ENCODE results near the gene SMIM36.

SMIM36 gene

DNA sequence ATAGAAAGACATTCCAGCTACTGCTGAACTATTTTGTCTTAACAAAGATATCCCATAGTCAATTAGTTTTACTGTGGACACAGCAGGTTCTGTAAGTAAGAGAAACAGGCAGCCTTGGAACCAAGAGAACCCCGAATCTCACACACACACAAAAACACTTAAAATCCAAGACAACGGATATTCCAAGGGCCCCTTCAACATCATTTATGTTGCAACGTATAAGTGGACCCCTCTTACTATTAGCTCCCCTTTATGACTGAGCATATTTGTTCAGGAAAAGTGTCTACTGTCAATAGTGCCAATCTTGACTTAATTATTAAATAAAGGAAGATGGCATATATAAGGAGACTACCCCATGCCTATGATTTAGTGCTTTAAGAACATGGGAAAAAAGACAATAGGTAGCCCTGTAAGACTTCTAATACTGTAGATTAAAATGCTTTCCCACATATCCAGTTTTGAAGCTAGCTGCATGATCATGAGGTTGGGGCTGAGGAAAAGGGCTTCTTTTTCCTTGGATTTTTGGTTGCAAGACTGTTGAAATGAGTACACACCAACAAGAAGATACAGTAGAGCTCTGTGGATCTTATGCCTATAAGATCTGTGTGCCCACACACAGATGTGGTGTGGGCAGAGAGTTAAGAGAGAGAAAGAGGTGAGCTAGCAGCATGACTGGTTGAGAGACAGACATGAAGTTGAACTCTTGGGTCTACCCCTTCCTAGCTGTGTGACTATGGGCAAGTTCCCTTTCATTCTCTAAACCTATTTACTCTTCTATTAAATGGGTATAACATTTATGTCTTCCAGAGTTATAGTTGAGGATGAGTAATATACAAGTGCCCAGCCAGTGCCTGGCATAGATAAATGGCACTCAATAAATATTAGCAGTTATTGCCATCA lies 92.6 kb downstream of the SMIM36 start:
- H3K9ac ChIP-seq (ENCODE audit: low read length) = no peak overlapping the region
- peaks cover 6% of the 10 kb centered on the region; the same call in 1 of the 2 replicates for H3K79me2 ChIP-seq (ENCODE audit: insufficient read depth, low read length)
- H3F3A ChIP-seq (ENCODE audit: insufficient read depth) = peaks cover 9% of the 10 kb centered on the region
- H3K27ac ChIP-seq (ENCODE audit: low read depth, low read length) = no peak overlapping the region
- no peak for TF ChIP-seq EZH2phosphoT487 (conservative IDR thresholded peaks at IDR 0.05; ENCODE audit: low read length)
- TF ChIP-seq, protein P1, sequence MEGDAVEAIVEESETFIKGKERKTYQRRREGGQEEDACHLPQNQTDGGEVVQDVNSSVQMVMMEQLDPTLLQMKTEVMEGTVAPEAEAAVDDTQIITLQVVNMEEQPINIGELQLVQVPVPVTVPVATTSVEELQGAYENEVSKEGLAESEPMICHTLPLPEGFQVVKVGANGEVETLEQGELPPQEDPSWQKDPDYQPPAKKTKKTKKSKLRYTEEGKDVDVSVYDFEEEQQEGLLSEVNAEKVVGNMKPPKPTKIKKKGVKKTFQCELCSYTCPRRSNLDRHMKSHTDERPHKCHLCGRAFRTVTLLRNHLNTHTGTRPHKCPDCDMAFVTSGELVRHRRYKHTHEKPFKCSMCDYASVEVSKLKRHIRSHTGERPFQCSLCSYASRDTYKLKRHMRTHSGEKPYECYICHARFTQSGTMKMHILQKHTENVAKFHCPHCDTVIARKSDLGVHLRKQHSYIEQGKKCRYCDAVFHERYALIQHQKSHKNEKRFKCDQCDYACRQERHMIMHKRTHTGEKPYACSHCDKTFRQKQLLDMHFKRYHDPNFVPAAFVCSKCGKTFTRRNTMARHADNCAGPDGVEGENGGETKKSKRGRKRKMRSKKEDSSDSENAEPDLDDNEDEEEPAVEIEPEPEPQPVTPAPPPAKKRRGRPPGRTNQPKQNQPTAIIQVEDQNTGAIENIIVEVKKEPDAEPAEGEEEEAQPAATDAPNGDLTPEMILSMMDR (IDR thresholded peaks at IDR 0.05; ENCODE audit: insufficient read depth, low read length, poor library complexity, severe bottlenecking) = no peak
- no peaks in the 10 kb centered on the region for H3K9me3 ChIP-seq (ENCODE audit: insufficient read depth, low read length)
- H3K9me2 ChIP-seq (replicated peaks; ENCODE audit: insufficient read depth, low read length) = no peaks in the 10 kb centered on the region
- peaks cover 3% of the 10 kb centered on the region; the same call in 1 of the 2 replicates for H3K36me3 ChIP-seq (ENCODE audit: low read length)
- no peaks in the 10 kb centered on the region for H3K27me3 ChIP-seq (ENCODE audit: low read length)
- H4K20me1 ChIP-seq (ENCODE audit: low read depth, low read length) = no peaks in the 10 kb centered on the region; the same call in 1 of the 2 replicates
- H3K4me3 ChIP-seq (ENCODE audit: insufficient read depth, low read length, poor library complexity, severe bottlenecking) = no peak overlapping the region
- H3K4me2 ChIP-seq (ENCODE audit: low read depth, low read length, poor library complexity, severe bottlenecking) = no peak overlapping the region
- H2AFZ ChIP-seq (ENCODE audit: low read depth, low read length, severe bottlenecking) = no peak overlapping the region

DNA sequence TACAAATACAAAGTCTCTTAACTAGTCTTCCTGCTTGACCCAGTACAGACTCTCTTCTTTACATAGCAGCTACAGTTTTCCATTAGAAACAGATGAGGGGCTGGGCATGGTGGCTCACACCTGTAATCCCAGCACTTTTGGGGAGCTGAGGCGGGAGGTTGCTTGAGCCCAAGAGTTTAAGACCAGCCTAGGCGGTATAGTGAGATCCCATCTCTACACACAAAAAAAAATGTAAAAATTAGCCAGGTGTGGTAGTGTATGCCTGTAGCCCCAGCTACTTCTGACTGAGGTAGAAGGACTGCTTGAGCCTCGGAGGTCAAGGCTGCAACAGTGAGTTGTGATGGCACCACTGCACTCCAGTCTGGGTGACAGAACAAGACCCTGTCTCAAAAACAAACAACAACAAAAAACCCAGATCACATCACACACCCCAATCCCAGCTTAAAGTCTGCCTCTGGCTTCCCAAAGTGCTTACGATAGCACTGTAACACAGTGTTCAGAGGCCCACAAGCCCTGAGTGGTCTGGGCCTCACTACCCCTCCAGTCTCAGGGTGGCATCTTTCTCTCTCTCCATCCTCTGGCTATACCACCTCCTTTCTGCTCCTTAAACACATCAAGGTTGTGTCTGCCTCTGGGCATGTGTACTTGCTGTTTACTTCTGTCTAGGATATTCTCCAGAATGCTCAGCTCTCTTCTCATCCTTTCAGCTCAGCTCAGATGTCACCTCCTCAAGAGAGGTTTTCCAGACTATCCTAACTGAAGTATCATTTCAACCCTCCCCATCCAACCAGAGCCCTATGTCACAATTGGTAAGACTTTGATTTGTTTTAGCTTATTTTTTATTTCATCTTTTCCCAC lies 93.6 kb downstream of the SMIM36 start:
- Histone ChIP-seq H3K27me3 (ENCODE audit: low read length) (no peaks in the 10 kb centered on the region), H3K4me3 (ENCODE audit: insufficient read depth, low read length, poor library complexity, severe bottlenecking) (no peak overlapping the region), H2AFZ (ENCODE audit: low read depth, low read length, severe bottlenecking) (no peak overlapping the region), H3K79me2 (ENCODE audit: insufficient read depth, low read length) (peaks cover 6% of the 10 kb centered on the region; the same call in 1 of the 2 replicates), H3K27ac (ENCODE audit: low read depth, low read length) (no peak overlapping the region), H3K9me3 (ENCODE audit: insufficient read depth, low read length) (no peaks in the 10 kb centered on the region), H3K36me3 (ENCODE audit: low read length) (peaks cover 9% of the 10 kb centered on the region; the same call in 1 of the 2 replicates), H3K9me2 (replicated peaks; ENCODE audit: insufficient read depth, low read length) (no peaks in the 10 kb centered on the region), H4K20me1 (ENCODE audit: low read depth, low read length) (no peaks in the 10 kb centered on the region; the same call in 1 of the 2 replicates), H3K9ac (ENCODE audit: low read length) (no peak overlapping the region), H3K4me2 (ENCODE audit: low read depth, low read length, poor library complexity, severe bottlenecking) (no peak overlapping the region), H3F3A (ENCODE audit: insufficient read depth) (peaks cover 9% of the 10 kb centered on the region)
- TF ChIP-seq, protein P1 (IDR thresholded peaks at IDR 0.05; ENCODE audit: insufficient read depth, low read length, poor library complexity, severe bottlenecking) = no peak

- H3F3A ChIP-seq (ENCODE audit: insufficient read depth) = peaks cover 9% of the 10 kb centered on the region
- H3K36me3 ChIP-seq (ENCODE audit: low read length) = peaks cover 14% of the 10 kb centered on the region; the same call in 1 of the 2 replicates
- H3K9ac ChIP-seq (ENCODE audit: low read length) = no peak overlapping the region
- H3K9me3 ChIP-seq (ENCODE audit: insufficient read depth, low read length) = no peaks in the 10 kb centered on the region
- no peaks in the 10 kb centered on the region for H3K27me3 ChIP-seq (ENCODE audit: low read length)
- H3K79me2 ChIP-seq (ENCODE audit: insufficient read depth, low read length) = peaks cover 6% of the 10 kb centered on the region; the same call in 1 of the 2 replicates
- no peak overlapping the region for H2AFZ ChIP-seq (ENCODE audit: low read depth, low read length, severe bottlenecking)
- H3K9me2 ChIP-seq (replicated peaks; ENCODE audit: insufficient read depth, low read length) = no peaks in the 10 kb centered on the region
- no peak overlapping the region for H3K4me3 ChIP-seq (ENCODE audit: insufficient read depth, low read length, poor library complexity, severe bottlenecking)
- no peak overlapping the region for H3K4me2 ChIP-seq (ENCODE audit: low read depth, low read length, poor library complexity, severe bottlenecking)
- H3K27ac ChIP-seq (ENCODE audit: low read depth, low read length) = no peak overlapping the region
- TF ChIP-seq, protein P1 (IDR thresholded peaks at IDR 0.05; ENCODE audit: insufficient read depth, low read length, poor library complexity, severe bottlenecking) = no peak
- TF ChIP-seq EZH2phosphoT487 (conservative IDR thresholded peaks at IDR 0.05; ENCODE audit: low read length) = no peak
- no peaks in the 10 kb centered on the region; the same call in 1 of the 2 replicates for H4K20me1 ChIP-seq (ENCODE audit: low read depth, low read length)
These were observed 94.7 kb downstream of the SMIM36 start for GRCh38 chr17:55416470-55417052.

Measured in SU-DHL-6 (cell line).